K562 (cell line): ENCODE data around the gene CBX2. TPM values are rescaled to one million over a fixed set of nuclear protein-coding genes. Genes with fewer than 3 reads are reported as not detected.

ENCODE experiments used
- ATAC-seq: fragments of 200-7000 bp; cut with Tn5 transposase; 3 replicates; pipeline ENCODE4 v1.9.1; 2020; ENCODE audit warnings: moderate library complexity
- BruUV-seq: library from RNA; stranded (reverse); fragments of 400-500 nt; replicated peaks from 2 replicates; lab custom pipeline; 2021; lab: Mats Ljungman, UMichigan
- CTCF ChIA-PET: fragments of 300-600 bp; formaldehyde crosslinking; extraction: SDS; loops from one replicate; lab custom pipeline; 2021; ENCODE audit warnings: low intra/inter-chr PET ratio; lab: Yijun Ruan, JAX
- POLR2A ChIA-PET: fragments of 300-600, 350-650 bp; sonication (Branson Sonifier 250); formaldehyde crosslinking; extraction: SDS; loops from one replicate; lab custom pipeline; 2021; ENCODE audit warnings: antibody characterized with exemption, inconsistent platforms; lab: Yijun Ruan, JAX
- DNase-seq, 4 experiments: peaks; one replicate each; pipeline versions ENCODE4 v3.0.0 to v3.0.0-alpha.2; 2011 to 2018; ENCODE audit warnings: low spot score in 3 of 4, mixed read lengths in 3 of 4; ENCODE audit errors: extremely low read depth in 1 of 4
- FAIRE-seq: peaks from 2 replicates; lab custom pipeline; 2011; peaks lifted over from hg19 to GRCh38; lab: Jason Lieb, UNC
- H2AFZ ChIP-seq: 2 replicates; pipeline ENCODE4 v1.6.0; 2011; ENCODE audit warnings: low read depth, low read length, control low read depth, inconsistent platforms
- H3K27ac ChIP-seq: fragments of 200-600 bp; 3 replicates; pipeline ENCODE4 v1.8.0; 2011; ENCODE audit warnings: low read depth, mild to moderate bottlenecking, control low read depth, inconsistent platforms, low read length, moderate library complexity, mixed read lengths; ENCODE audit errors: extremely low read depth
- H3K27me3 ChIP-seq, 2 experiments: fragments of 300-600 bp in 1 of 2; 2 replicates in 1 of 2; 3 replicates in 1 of 2; pipeline versions ENCODE4 v1.6.0 to v1.8.0; 2011; ENCODE audit warnings: inconsistent platforms in 2 of 2, low read length in 2 of 2, mild to moderate bottlenecking in 1 of 2, mixed read lengths in 1 of 2, moderate library complexity in 1 of 2; ENCODE audit not compliant: control insufficient read depth in 2 of 2, insufficient read depth in 2 of 2
- H3K36me3 ChIP-seq: fragments of 300-600 bp; 3 replicates; pipeline ENCODE4 v1.8.0; 2011; ENCODE audit warnings: mild to moderate bottlenecking, low read length, inconsistent platforms; ENCODE audit not compliant: control insufficient read depth, insufficient read depth
- H3K4me1 ChIP-seq, 2 experiments: fragments of 200-600 bp in 1 of 2; replicated peaks in 1 of 2; 2 replicates in 1 of 2; 3 replicates in 1 of 2; pipeline versions ENCODE4 v1.5.1 to v1.8.0; 2011; ENCODE audit warnings: inconsistent platforms in 2 of 2, low read length in 2 of 2, mild to moderate bottlenecking in 1 of 2, mixed read lengths in 1 of 2, moderate library complexity in 1 of 2; ENCODE audit not compliant: control insufficient read depth in 2 of 2, insufficient read depth in 2 of 2
- H3K4me2 ChIP-seq: 2 replicates; pipeline ENCODE4 v1.6.1; 2011; ENCODE audit warnings: low read length, control low read depth, inconsistent platforms, mixed read lengths; ENCODE audit not compliant: insufficient read depth
- H3K4me3 ChIP-seq: fragments of 200-600 bp; sonication (generic), shearing (Covaris generic); 2 replicates; pipeline ENCODE4 v1.5.1; 2016; ENCODE audit warnings: control low read depth, inconsistent platforms
- H3K79me2 ChIP-seq: fragments of 200-600 bp; 3 replicates; pipeline ENCODE4 v1.8.0; 2011; ENCODE audit warnings: low read length, inconsistent platforms; ENCODE audit not compliant: control insufficient read depth, insufficient read depth
- H3K9ac ChIP-seq, 2 experiments: 2 replicates each; pipeline versions ENCODE4 v1.6.0 to v1.6.1; 2011; ENCODE audit warnings: low read depth in 2 of 2, low read length in 2 of 2, control low read depth in 1 of 2, inconsistent platforms in 1 of 2, mild to moderate bottlenecking in 1 of 2, mixed read lengths in 1 of 2; ENCODE audit not compliant: insufficient read depth in 1 of 2
- H3K9me1 ChIP-seq: one replicate; pipeline ENCODE4 v1.6.0; 2011; ENCODE audit warnings: inconsistent platforms, mild to moderate bottlenecking, low read length, moderate library complexity; ENCODE audit not compliant: control insufficient read depth, insufficient read depth
- H3K9me3 ChIP-seq: replicated peaks from 2 replicates; pipeline ENCODE4 v1.5.1; 2011; ENCODE audit warnings: low read depth, low read length, inconsistent platforms; ENCODE audit not compliant: control insufficient read depth, insufficient read depth
- H4K20me1 ChIP-seq: replicated peaks from 2 replicates; pipeline ENCODE4 v1.6.1; 2011; ENCODE audit warnings: low read length, inconsistent platforms, mixed read lengths; ENCODE audit not compliant: control insufficient read depth, insufficient read depth
- ADNP ChIP-seq: fragments of 200-800 bp; sonication (Bioruptor generic); IDR thresholded peaks from 2 replicates; pipeline ENCODE4 v1.6.1; 2016; ENCODE audit warnings: missing genetic modification characterization, missing compliant biosample characterization
- ARID1B ChIP-seq: fragments of 450-650 bp; IDR thresholded peaks from 2 replicates; pipeline ENCODE4 v1.6.1; 2016; ENCODE audit warnings: antibody characterized with exemption, mild to moderate bottlenecking, inconsistent platforms
- BCLAF1 ChIP-seq, 2 experiments: fragments of 450-650 bp in 1 of 2; IDR thresholded peaks; 2 replicates each; pipeline ENCODE4 v1.6.1; 2011 to 2017; ENCODE audit warnings: low read depth in 2 of 2, antibody characterized with exemption in 1 of 2, borderline replicate concordance in 1 of 2, low read length in 1 of 2, mild to moderate bottlenecking in 1 of 2, mixed read lengths in 1 of 2; ENCODE audit not compliant: control insufficient read depth in 1 of 2
- CAMTA2 ChIP-seq: fragments of 250-450 bp; sonication (Bioruptor Pico); conservative IDR thresholded peaks from 2 replicates; pipeline ENCODE4 v1.5.1; 2022
- DDX20 ChIP-seq: fragments of 450-650 bp; IDR thresholded peaks from 2 replicates; pipeline ENCODE4 v1.6.1; 2016; ENCODE audit warnings: missing genetic modification characterization, low read depth, mild to moderate bottlenecking, missing compliant biosample characterization, moderate library complexity
- JUND ChIP-seq, 2 experiments: IDR thresholded peaks; 2 replicates in 1 of 2; 3 replicates in 1 of 2; pipeline ENCODE4 v1.6.1; 2011; ENCODE audit warnings: borderline replicate concordance in 2 of 2, low read depth in 2 of 2, low read length in 2 of 2, improper control_type of control experiment in 1 of 2, missing biosample characterization in 1 of 2, missing genetic modification characterization in 1 of 2, missing genetic modification reagents in 1 of 2
- PBX2 ChIP-seq, 2 experiments: IDR thresholded peaks in 1 of 2; conservative IDR thresholded peaks in 1 of 2; 2 replicates each; pipeline ENCODE4 v1.6.1; 2016; ENCODE audit warnings: low read depth in 2 of 2, mild to moderate bottlenecking in 1 of 2, missing compliant biosample characterization in 1 of 2, missing genetic modification characterization in 1 of 2, moderate library complexity in 1 of 2
- PKNOX1 ChIP-seq: fragments of 450-650 bp; IDR thresholded peaks from 2 replicates; pipeline ENCODE4 v1.6.1; 2016
- RBM25 ChIP-seq: fragments of 200-400 bp; formaldehyde crosslinking; IDR thresholded peaks from 2 replicates; pipeline ENCODE4 v1.6.1; 2018; ENCODE audit warnings: low read length, low read depth, moderate library complexity; ENCODE audit not compliant: severe bottlenecking
- SOX6 ChIP-seq: fragments of 450-650 bp; IDR thresholded peaks from 2 replicates; pipeline ENCODE4 v1.6.1; 2014; ENCODE audit warnings: mild to moderate bottlenecking
- TCF3 ChIP-seq: sonication (generic); formaldehyde crosslinking; IDR thresholded peaks from 2 replicates; pipeline ENCODE4 v1.4.0; 2020; ENCODE audit warnings: mild to moderate bottlenecking, missing genetic modification reagents
- ZFP1 ChIP-seq: fragments of 450-650 bp; formaldehyde crosslinking; IDR thresholded peaks from 2 replicates; pipeline ENCODE4 v1.4.0; 2020; ENCODE audit warnings: mild to moderate bottlenecking, mixed read lengths
- ZNF644 ChIP-seq: fragments of 200-800 bp; sonication (Bioruptor generic); IDR thresholded peaks from 2 replicates; pipeline ENCODE4 v1.6.1; 2016; ENCODE audit warnings: low read depth, missing genetic modification characterization, missing compliant biosample characterization
- ZNF707 ChIP-seq: fragments of 250-450 bp; sonication (Bioruptor Pico); conservative IDR thresholded peaks from 2 replicates; pipeline ENCODE4 v1.8.0; 2022; ENCODE audit warnings: inconsistent platforms, mild to moderate bottlenecking, moderate library complexity
- WGBS: fragments of 100-300 bp; shearing (Covaris generic); methylation state at CpG from one replicate; pipeline ENCODE4 v1.1.6; 2016; ENCODE audit warnings: low coverage, mixed read lengths; ENCODE audit not compliant: insufficient coverage; ENCODE audit errors: missing lambda C conversion rate; 5-methylcytosine and 5-hydroxymethylcytosine counted together
- in situ Hi-C: fragments of 300-500 bp; cut with MboI; formaldehyde crosslinking; loops from 4 replicates; pipeline ENCODE4 v1.15.0; 2018; ENCODE audit warnings: inconsistent platforms, mixed read lengths
- intact Hi-C: fragments of 100-400 bp; cut with micrococcal nuclease; formaldehyde crosslinking; loops from 2 replicates; pipeline ENCODE4 v1.14.2; 2022
- polyA plus RNA-seq, 8 experiments: library from polyadenylated mRNA; depleted of rRNA in 4 of 8; stranded (reverse) in 5 of 8; unstranded in 3 of 8; fragments of >200 nt; fragmentation: Nextera tagmentation in 2 of 8; fragmentation: Illumina TruSeq in 1 of 8; extraction: Ambion mirVana in 2 of 8; extraction: Trizol in 1 of 8; gene quantifications; 2 replicates each; pipeline versions ENCODE4 v1.2.1 to v1.2.3, GENCODE V29; 2011 to 2014; ENCODE audit warnings: inconsistent platforms in 1 of 8, missing spikeins in 1 of 8
- total RNA-seq, 7 experiments: library from RNA; depleted of rRNA in 6 of 7; stranded (reverse); fragments of >200 nt in 6 of 7; fragmentation: Illumina TruSeq in 2 of 7; extraction: Trizol in 2 of 7; gene quantifications; 2 replicates each; pipeline versions ENCODE4 v1.2.1 to v1.2.3, GENCODE V29; 2011 to 2021; ENCODE audit warnings: low replicate concordance in 1 of 7

Gene CBX2
- total and polyA plus RNA-seq, 9 of the 15 experiments (the other 6 are each of a cell fraction or from before 2014, with no cell fraction given) = 0.66 to 26.9 (median 13.9) TPM

GRCh38 chr17:79749958-79750357 is 28.0 kb upstream of the CBX2 start:
- Histone ChIP-seq H3K9me3 (no peaks in the 10 kb centered on the region), H3K27me3 (no peaks in the 10 kb centered on the region), H3K4me2 (peak overlapping the region; percentile 59), H3K4me3 (no peak overlapping the region), H3K9me1 (no peaks in the 10 kb centered on the region), H3K36me3 (no peaks in the 10 kb centered on the region), H3K9ac (peak overlapping the region in 1 of 2 experiments; percentile 30; a peak in 2 of 4 replicates), H3K4me1 (peaks cover 18 to 20% of the 10 kb centered on the region in 2 experiments), H4K20me1 (no peaks in the 10 kb centered on the region), H2AFZ (peak overlapping the region; percentile 68), H3K27ac (peak overlapping the region; percentile 26; the same call in 1 of the 3 replicates), H3K79me2 (no peaks in the 10 kb centered on the region)
- ChIA-PET POLR2A (interaction anchor here (0.6 to 1.2 kb wide), 5 partner anchors 10 to 242 kb away, joined by 3 to 5 read pairs (median 3); no protein-coding TSS in a partner anchor), CTCF (no interaction called here)
- ATAC-seq (peak; percentile 68), DNase-seq (peak in 2 of 4 experiments; percentile 67 to 75), FAIRE-seq (peak; percentile 91)
- intact Hi-C loops = loop anchor here (5.0 to 10.0 kb wide), 2 partner anchors 37 to 85 kb away; partner anchors contain the start of gene CBX4
- no TSS peak for BruUV-seq
- WGBS = 0% methylated on average over 3 of the region's 3 CpGs
- in situ Hi-C loops = loop anchor here (5.0 to 10.0 kb wide), 2 partner anchors 42 to 165 kb away; no protein-coding TSS in a partner anchor
- TF ChIP-seq ARID1B (peak; percentile 66), JUND (IDR thresholded peaks at IDR 0.05; ENCODE audit: borderline replicate concordance, low read depth, low read length) (peak; percentile 47; the same call in 1 of the 2 replicates), JUND (tag; IDR thresholded peaks at IDR 0.05; ENCODE audit: borderline replicate concordance, low read depth, low read length) (no peak; the same call in 2 of the 3 replicates), SOX6 (peak; percentile 77), RBM25 (no peak), ZNF707 (no peak), DDX20 (tag) (no peak), ZNF644 (tag) (no peak), PKNOX1 (peak; percentile 72), ADNP (tag) (0 out of 2 replicates have a peak, but pooled peaks have one; percentile 24), TCF3 (peak; percentile 45; the same call in 1 of the 2 replicates), ZFP1 (no peak), CAMTA2 (no peak), PBX2 (CRISPR knock-in tag; IDR thresholded peaks at IDR 0.05; ENCODE audit: low read depth) (no peak), PBX2 (tag; conservative IDR thresholded peaks at IDR 0.05; ENCODE audit: low read depth) (0 out of 2 replicates have a peak, but pooled peaks have one; percentile 17), BCLAF1 (IDR thresholded peaks at IDR 0.05; ENCODE audit: borderline replicate concordance in 1 of 2, control insufficient read depth in 1 of 2, low read depth in 2 of 2, low read length in 1 of 2) (no peak)
